Transverse colon (tissue), 4 donors: Measurements from ENCODE around the gene HSPB1.

ENCODE experiments used
- CTCF ChIP-seq, 5 experiments: fragments of 200-600 bp in 3 of 5; fragments of 450-650 bp in 2 of 5; sonication (generic) in 3 of 5; IDR thresholded peaks; 1 replicate in 2 of 5; 2 replicates in 3 of 5; pipeline ENCODE4 v1.5.1; 2016 to 2017; ENCODE audit warnings: antibody characterized with exemption in 5 of 5, inconsistent platforms in 3 of 5, mild to moderate bottlenecking in 2 of 5, moderate library complexity in 1 of 5
- EP300 ChIP-seq: sonication (generic); formaldehyde crosslinking; IDR thresholded peaks from one replicate; pipeline ENCODE4 v1.6.1; 2017; ENCODE audit warnings: antibody characterized with exemption, low read depth
- POLR2A ChIP-seq: fragments of 450-650 bp; IDR thresholded peaks from one replicate; pipeline ENCODE4 v1.6.1; 2016; ENCODE audit warnings: antibody characterized with exemption, mild to moderate bottlenecking, moderate library complexity
- POLR2AphosphoS5 ChIP-seq, 3 donors: sonication (generic); formaldehyde crosslinking; IDR thresholded peaks; one replicate each; pipeline ENCODE4 v1.6.1; 2016; ENCODE audit warnings: antibody characterized with exemption in 3 of 3

- TF ChIP-seq CTCF (IDR thresholded peaks at IDR 0.05) (no peak), POLR2A (no peak), POLR2AphosphoS5 (IDR thresholded peaks at IDR 0.05) (no peak), EP300 (no peak)
Measured at GRCh38 chr7:76259124-76260093, 43.1 kb upstream of the HSPB1 start.
